Smooth muscle cell (in vitro differentiated cells): ENCODE measurements around the gene GABRR3. TPM values are rescaled to one million over a fixed set of nuclear protein-coding genes. Genes with fewer than 3 reads are reported as not detected.

Experiments
- DNase-seq: peaks from one replicate; lab custom pipeline; 2025; ENCODE audit not compliant: unreplicated experiment; lab: John Stamatoyannopoulos, UW
- H2AFZ ChIP-seq: fragments of 200-600 bp; sonication (generic); 2 replicates; pipeline ENCODE4 v1.6.0; 2016; ENCODE audit warnings: antibody characterized with exemption, low read depth, mild to moderate bottlenecking
- H3F3A ChIP-seq: fragments of 200-600 bp; sonication (generic); 2 replicates; pipeline ENCODE4 v1.6.0; 2017; ENCODE audit warnings: antibody characterized with exemption, low read depth
- H3K27ac ChIP-seq: fragments of 200-600 bp; sonication (generic); 2 replicates; pipeline ENCODE4 v1.5.1; 2016; ENCODE audit warnings: low read depth, mild to moderate bottlenecking
- H3K27me3 ChIP-seq: fragments of 200-600 bp; sonication (generic); 2 replicates; pipeline ENCODE4 v1.6.1; 2016; ENCODE audit warnings: low read depth, mild to moderate bottlenecking
- H3K36me3 ChIP-seq: fragments of 200-600 bp; sonication (generic); 2 replicates; pipeline ENCODE4 v1.5.1; 2016; ENCODE audit warnings: low read depth
- H3K4me1 ChIP-seq: fragments of 200-600 bp; sonication (generic); 2 replicates; pipeline ENCODE4 v1.5.1; 2016; ENCODE audit warnings: low read depth
- H3K4me2 ChIP-seq: fragments of 200-600 bp; sonication (generic); 2 replicates; pipeline ENCODE4 v1.6.0; 2016; ENCODE audit warnings: mild to moderate bottlenecking
- H3K4me3 ChIP-seq: fragments of 200-600 bp; sonication (generic); 2 replicates; pipeline ENCODE4 v1.5.1; 2016; ENCODE audit warnings: mild to moderate bottlenecking
- H3K79me2 ChIP-seq: fragments of 200-600 bp; sonication (generic); 2 replicates; pipeline ENCODE4 v1.6.0; 2016; ENCODE audit warnings: low read depth, mild to moderate bottlenecking
- H3K9ac ChIP-seq: fragments of 200-600 bp; sonication (generic); 2 replicates; pipeline ENCODE4 v1.6.0; 2016; ENCODE audit warnings: low read depth
- H3K9me3 ChIP-seq: fragments of 200-600 bp; sonication (generic); replicated peaks from 2 replicates; pipeline ENCODE4 v1.5.1; 2016; ENCODE audit warnings: low read depth
- H4K20me1 ChIP-seq: fragments of 200-600 bp; sonication (generic); 2 replicates; pipeline ENCODE4 v1.6.0; 2016; ENCODE audit warnings: low read depth
- CTCF ChIP-seq: fragments of 200-600 bp; sonication (generic); IDR thresholded peaks from 2 replicates; pipeline ENCODE4 v1.5.1; 2017; ENCODE audit warnings: borderline replicate concordance, mild to moderate bottlenecking, antibody characterized with exemption; ENCODE audit not compliant: insufficient read depth, poor library complexity, severe bottlenecking
- WGBS: methylation state at CpG from one replicate; pipeline ENCODE4 v1.1.7; 2016; ENCODE audit warnings: low lambda C conversion rate; 5-methylcytosine and 5-hydroxymethylcytosine counted together
- polyA plus RNA-seq: library from polyadenylated mRNA; unstranded; fragments of >200 nt; fragmentation: Nextera tagmentation; extraction: Ambion mirVana; gene quantifications from 2 replicates; pipeline ENCODE4 v1.2.1, GENCODE V29; 2016
- total RNA-seq: library from RNA; depleted of rRNA; stranded (reverse); fragments of >200 nt; gene quantifications from 2 replicates; pipeline ENCODE4 v1.2.3, GENCODE V29; 2014

GABRR3 gene
- total and polyA plus RNA-seq, 2 experiments from 2014 or later = not detected

- Histone ChIP-seq H4K20me1 (peaks cover 13% of the 10 kb centered on the region), H3K79me2 (peaks cover 4% of the 10 kb centered on the region), H3K4me3 (no peak overlapping the region), H2AFZ (no peak overlapping the region), H3K27me3 (no peaks in the 10 kb centered on the region), H3K4me2 (no peak overlapping the region), H3F3A (no peaks in the 10 kb centered on the region), H3K4me1 (no peaks in the 10 kb centered on the region), H3K36me3 (no peaks in the 10 kb centered on the region), H3K9me3 (no peaks in the 10 kb centered on the region), H3K9ac (no peak overlapping the region), H3K27ac (no peak overlapping the region)
- no peak for TF ChIP-seq CTCF
- 93% methylated on average over 9 of the region's 9 CpGs for WGBS
- no peak for DNase-seq
Observed at GRCh38 chr3:97958796-97959195, 76.3 kb downstream of the GABRR3 start.

GRCh38 chr3:97958396-97958795, 76.7 kb downstream of the GABRR3 start:
- no peak for DNase-seq
- TF ChIP-seq CTCF = no peak
- no peak overlapping the region for H3K4me2 ChIP-seq
- no peak overlapping the region for H2AFZ ChIP-seq
- no peak overlapping the region for H3K27ac ChIP-seq
- H3K79me2 ChIP-seq = peaks cover 4% of the 10 kb centered on the region
- no peaks in the 10 kb centered on the region for H3K9me3 ChIP-seq
- H3K4me1 ChIP-seq = no peaks in the 10 kb centered on the region
- H3K27me3 ChIP-seq = no peaks in the 10 kb centered on the region
- WGBS = 97% methylated on average over 2 of the region's 2 CpGs
- H3K9ac ChIP-seq = no peak overlapping the region
- no peaks in the 10 kb centered on the region for H3K36me3 ChIP-seq
- no peaks in the 10 kb centered on the region for H3F3A ChIP-seq
- no peak overlapping the region for H3K4me3 ChIP-seq
- H4K20me1 ChIP-seq = peaks cover 10% of the 10 kb centered on the region

- WGBS = 79% methylated on average over 8 of the region's 8 CpGs
- Histone ChIP-seq H3K36me3 (no peaks in the 10 kb centered on the region), H3K4me1 (no peaks in the 10 kb centered on the region), H3K9me3 (no peaks in the 10 kb centered on the region), H3K9ac (no peak overlapping the region), H3K4me3 (no peak overlapping the region), H4K20me1 (peaks cover 4% of the 10 kb centered on the region), H3K4me2 (no peak overlapping the region), H3F3A (no peaks in the 10 kb centered on the region), H2AFZ (no peak overlapping the region), H3K27me3 (no peaks in the 10 kb centered on the region), H3K79me2 (no peaks in the 10 kb centered on the region), H3K27ac (no peak overlapping the region)
- no peak for TF ChIP-seq CTCF
- DNase-seq = no peak
Observed at GRCh38 chr3:97957617-97958311, 77.4 kb downstream of the GABRR3 start.

GRCh38 chr3:97956051-97956450, 79.1 kb downstream of the GABRR3 start:
- Histone ChIP-seq H3F3A (no peaks in the 10 kb centered on the region), H3K36me3 (no peaks in the 10 kb centered on the region), H3K4me1 (no peaks in the 10 kb centered on the region), H3K27ac (no peak overlapping the region), H3K27me3 (no peaks in the 10 kb centered on the region), H3K9me3 (no peaks in the 10 kb centered on the region), H3K79me2 (no peaks in the 10 kb centered on the region), H4K20me1 (no peaks in the 10 kb centered on the region), H3K4me3 (no peak overlapping the region), H3K9ac (no peak overlapping the region), H2AFZ (no peak overlapping the region), H3K4me2 (no peak overlapping the region)
- no peak for TF ChIP-seq CTCF
- DNase-seq = no peak
- WGBS = 86% methylated on average over 3 of the region's 3 CpGs
